ENCODE results near the gene RASL11B.

Gene RASL11B

DNA sequence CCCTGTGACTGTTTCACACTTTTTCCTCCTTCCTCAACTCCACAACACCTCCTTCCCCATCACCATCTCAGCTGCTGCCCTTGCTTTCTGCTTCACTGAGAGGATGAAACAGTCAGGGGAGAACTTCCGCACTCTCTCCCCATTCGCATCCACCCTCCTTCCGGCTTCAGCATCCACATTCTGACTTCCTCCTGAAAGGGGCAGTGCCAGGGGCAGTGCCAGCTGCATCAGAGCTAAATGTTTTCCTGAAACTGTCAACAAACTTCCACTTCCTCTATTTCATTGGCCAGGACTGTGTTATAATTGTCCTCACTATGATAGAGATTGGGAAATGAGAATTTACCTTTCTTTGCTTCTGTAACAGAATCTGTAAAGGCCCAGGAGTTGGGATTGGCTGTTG is 18.2 kb upstream of the RASL11B start:
- DNase-seq (ENCODE audit: low read depth in 2 of 2) = no peak
- H3K4me3 ChIP-seq (replicated peaks in 1 of 2; ENCODE audit: low read depth in 2 of 2, low read length in 2 of 2) = no peak overlapping the region
- TF ChIP-seq, protein P1, sequence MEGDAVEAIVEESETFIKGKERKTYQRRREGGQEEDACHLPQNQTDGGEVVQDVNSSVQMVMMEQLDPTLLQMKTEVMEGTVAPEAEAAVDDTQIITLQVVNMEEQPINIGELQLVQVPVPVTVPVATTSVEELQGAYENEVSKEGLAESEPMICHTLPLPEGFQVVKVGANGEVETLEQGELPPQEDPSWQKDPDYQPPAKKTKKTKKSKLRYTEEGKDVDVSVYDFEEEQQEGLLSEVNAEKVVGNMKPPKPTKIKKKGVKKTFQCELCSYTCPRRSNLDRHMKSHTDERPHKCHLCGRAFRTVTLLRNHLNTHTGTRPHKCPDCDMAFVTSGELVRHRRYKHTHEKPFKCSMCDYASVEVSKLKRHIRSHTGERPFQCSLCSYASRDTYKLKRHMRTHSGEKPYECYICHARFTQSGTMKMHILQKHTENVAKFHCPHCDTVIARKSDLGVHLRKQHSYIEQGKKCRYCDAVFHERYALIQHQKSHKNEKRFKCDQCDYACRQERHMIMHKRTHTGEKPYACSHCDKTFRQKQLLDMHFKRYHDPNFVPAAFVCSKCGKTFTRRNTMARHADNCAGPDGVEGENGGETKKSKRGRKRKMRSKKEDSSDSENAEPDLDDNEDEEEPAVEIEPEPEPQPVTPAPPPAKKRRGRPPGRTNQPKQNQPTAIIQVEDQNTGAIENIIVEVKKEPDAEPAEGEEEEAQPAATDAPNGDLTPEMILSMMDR (IDR thresholded peaks at IDR 0.05; ENCODE audit: low read depth, low read length) = no peak

DNA sequence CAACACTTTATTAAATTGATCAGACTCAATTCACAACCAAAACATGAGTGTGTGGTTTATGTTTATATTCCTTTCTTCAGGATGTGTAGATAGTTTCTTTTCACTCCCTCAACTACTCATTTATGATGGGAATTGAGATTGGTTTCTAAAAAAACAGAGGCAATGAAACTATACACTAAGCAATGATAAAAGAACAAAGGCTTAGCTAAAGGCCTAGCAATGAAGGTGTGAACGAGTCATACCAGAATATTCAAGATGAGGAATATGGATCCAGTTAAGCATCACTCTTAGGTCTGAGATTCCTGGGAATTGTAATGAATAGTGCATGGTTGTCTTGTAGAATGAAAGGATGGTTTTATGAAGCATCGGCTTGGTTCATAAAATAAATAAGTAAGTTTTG is 17.5 kb upstream of the RASL11B start:
- H3K4me3 ChIP-seq (replicated peaks in 1 of 2; ENCODE audit: low read depth in 2 of 2, low read length in 2 of 2) = no peak overlapping the region
- TF ChIP-seq, protein P1 (IDR thresholded peaks at IDR 0.05; ENCODE audit: low read depth, low read length) = no peak
- DNase-seq (ENCODE audit: low read depth in 2 of 2) = no peak

DNA sequence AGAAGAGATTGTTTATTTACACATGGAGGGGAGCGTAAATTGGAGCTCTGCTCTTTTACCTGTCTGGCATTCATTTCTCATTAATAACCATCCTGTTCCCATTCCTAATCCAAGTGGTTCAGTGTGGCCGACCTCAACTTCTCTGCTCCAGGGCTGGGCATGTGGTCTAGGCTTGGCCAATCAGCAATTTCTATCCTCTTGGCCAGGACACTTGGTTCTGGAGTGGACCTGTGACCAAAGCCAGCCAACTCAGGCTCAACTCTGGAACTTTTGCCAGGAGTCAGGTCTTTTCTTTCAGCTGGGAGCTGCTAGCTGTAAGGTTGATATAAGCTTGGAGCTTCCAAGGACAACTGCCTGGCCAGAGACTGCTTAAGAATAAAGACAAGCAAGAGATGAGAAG is 15.6 kb upstream of the RASL11B start:
- no peak overlapping the region for H3K4me3 ChIP-seq (replicated peaks in 1 of 2; ENCODE audit: low read depth in 2 of 2, low read length in 2 of 2)
- DNase-seq (ENCODE audit: low read depth in 2 of 2) = no peak
- TF ChIP-seq, protein P1 (IDR thresholded peaks at IDR 0.05; ENCODE audit: low read depth, low read length) = no peak

DNA sequence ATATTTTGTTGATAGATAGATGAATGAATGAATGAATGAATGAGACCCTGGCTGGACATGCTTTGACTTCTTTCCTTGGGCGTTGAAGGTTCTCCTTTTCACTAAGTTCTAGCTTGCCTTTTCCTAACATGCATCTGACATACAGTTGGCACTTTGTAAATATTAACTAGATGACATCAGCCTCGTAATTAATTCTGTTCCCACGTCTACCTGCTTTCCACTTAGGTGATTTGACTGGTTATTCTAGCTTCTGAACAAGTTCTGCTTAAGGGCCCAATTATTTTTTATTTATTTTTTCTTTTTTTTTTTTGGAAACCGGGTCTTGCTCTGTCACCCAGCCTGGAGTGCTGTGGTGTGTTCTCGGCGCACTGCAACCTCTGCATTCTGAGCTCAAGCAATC is 13.9 kb upstream of the RASL11B start:
- no peak overlapping the region for H3K4me3 ChIP-seq (replicated peaks in 1 of 2; ENCODE audit: low read depth in 2 of 2, low read length in 2 of 2)
- TF ChIP-seq, protein P1 (IDR thresholded peaks at IDR 0.05; ENCODE audit: low read depth, low read length) = no peak
- no peak for DNase-seq (ENCODE audit: low read depth in 2 of 2)

DNA sequence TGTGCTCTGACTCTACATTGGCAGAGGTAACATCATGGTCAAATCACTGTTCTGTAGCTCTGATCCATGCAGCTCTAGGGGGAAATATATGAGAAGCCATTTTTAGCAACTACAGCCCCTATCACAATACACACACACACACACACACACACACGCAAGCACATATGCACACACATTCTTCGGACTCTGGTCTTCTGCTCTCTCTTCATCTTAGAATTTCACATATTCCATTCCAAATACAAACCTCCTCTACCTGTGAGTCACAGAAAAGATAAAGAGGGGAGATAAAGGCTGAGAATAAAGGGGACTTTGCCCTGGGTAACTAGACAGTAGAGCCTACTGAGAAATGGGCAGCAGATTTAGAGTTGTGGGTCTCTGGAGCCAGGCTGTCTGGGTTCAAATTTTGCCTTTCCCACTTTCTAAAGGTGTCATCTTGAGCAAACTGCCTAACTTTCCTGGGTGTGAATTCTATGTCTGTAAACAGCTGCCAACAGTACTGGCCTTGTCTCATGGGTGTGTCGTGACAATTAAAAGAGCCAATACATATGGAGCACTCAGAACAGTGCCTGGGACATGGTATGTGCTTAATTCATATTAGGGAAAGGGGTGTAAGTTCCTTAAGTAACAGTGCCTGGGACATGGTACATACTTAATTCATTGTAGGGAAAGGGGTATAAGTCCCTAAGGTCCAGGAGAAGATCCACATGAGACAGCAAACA is 11.6 kb upstream of the RASL11B start:
- no peak overlapping the region for H3K4me3 ChIP-seq (replicated peaks in 1 of 2; ENCODE audit: low read depth in 2 of 2, low read length in 2 of 2)
- TF ChIP-seq, protein P1 (IDR thresholded peaks at IDR 0.05; ENCODE audit: low read depth, low read length) = no peak
- no peak for DNase-seq (ENCODE audit: low read depth in 2 of 2)

DNA sequence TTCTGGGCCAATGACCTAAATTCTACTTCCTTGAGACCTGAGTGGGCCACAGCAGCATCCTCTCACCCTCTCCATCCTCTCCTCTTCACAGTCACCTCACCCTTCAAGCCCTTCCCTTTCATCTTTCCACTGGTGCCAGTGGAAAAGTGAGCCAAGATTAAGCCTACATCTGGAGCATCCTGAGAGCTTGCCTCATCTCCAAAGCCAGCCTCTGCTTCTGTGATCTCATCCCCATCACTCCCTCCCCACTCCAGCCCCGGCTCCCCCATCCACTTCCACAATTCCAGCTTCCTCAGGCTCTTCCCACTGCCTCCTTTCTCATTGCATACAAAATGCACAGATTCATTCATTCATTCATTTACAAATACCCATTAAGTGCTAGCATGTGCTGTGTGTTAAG is 10.1 kb upstream of the RASL11B start:
- TF ChIP-seq, protein P1 (IDR thresholded peaks at IDR 0.05; ENCODE audit: low read depth, low read length) = no peak
- no peak for DNase-seq (ENCODE audit: low read depth in 2 of 2)
- H3K4me3 ChIP-seq (replicated peaks in 1 of 2; ENCODE audit: low read depth in 2 of 2, low read length in 2 of 2) = no peak overlapping the region

DNA sequence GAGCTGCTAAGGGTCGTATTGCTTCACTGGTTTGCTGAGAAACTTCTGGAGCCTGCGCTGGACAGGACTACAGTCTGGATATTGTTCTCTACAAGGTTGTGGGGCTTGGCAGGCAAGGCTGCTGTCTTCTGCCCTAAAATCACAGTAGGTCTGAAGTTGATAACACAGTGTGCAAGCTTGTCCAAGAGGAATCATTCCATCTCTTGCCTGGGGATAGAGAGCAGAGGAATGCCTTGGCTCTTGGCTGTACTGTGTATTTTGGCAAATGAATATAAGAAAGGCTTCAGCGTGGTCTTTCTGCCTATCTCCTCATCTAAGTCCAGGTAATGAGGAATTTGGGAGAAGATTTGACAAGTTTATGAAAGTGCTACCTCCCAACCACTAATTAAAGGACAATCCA is 9.4 kb upstream of the RASL11B start:
- TF ChIP-seq, protein P1 (IDR thresholded peaks at IDR 0.05; ENCODE audit: low read depth, low read length) = no peak
- no peak overlapping the region for H3K4me3 ChIP-seq (replicated peaks in 1 of 2; ENCODE audit: low read depth in 2 of 2, low read length in 2 of 2)
- no peak for DNase-seq (ENCODE audit: low read depth in 2 of 2)

Measured in cardiac fibroblast (primary cell).